ENCODE results near the gene TAMALIN.

The TAMALIN gene

DNA sequence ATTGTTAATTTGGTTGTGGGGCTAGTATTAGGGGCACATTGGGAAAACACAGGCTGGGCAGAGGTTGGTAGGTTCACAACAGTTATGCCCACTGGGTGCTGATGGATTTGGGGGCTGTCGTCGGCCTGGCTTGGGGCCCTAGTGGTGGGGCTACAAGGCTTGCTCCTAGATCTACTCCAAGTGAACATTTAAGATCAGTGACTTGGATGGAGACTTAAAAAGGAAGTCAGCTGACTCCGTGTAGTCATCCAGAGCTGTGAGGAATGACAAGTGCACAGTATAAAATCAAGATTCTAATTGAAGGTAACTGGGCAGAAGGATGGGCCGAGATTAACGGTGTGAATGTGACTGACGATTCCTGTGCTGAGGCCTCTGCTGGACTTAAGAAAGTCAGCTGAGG is 31.7 kb downstream of the TAMALIN start:
- Histone ChIP-seq H3K4me1 (ENCODE audit: control insufficient read depth in 1 of 2, insufficient read depth in 2 of 2, low read length in 2 of 2) (peaks cover 9 to 10% of the 10 kb centered on the region in 2 experiments), H3K9me3 (ENCODE audit: insufficient read depth, low read depth, low read length) (peaks cover 1% of the 10 kb centered on the region), H2AFZ (ENCODE audit: insufficient read depth, low read length, poor library complexity) (no peak overlapping the region), H3K9ac (ENCODE audit: low read length) (no peak overlapping the region), H4K8ac (ENCODE audit: low read depth, low read length) (no peak overlapping the region), H2AK5ac (ENCODE audit: low read length) (no peak overlapping the region), H3K18ac (ENCODE audit: low read length) (no peak overlapping the region), H3K79me1 (ENCODE audit: low read length) (peaks cover 11% of the 10 kb centered on the region), H2BK5ac (ENCODE audit: low read depth, low read length, poor library complexity) (no peak overlapping the region), H3K23ac (ENCODE audit: low read length) (no peak overlapping the region), H3K36me3 (ENCODE audit: control insufficient read depth in 1 of 2, insufficient read depth in 2 of 2, low read length in 2 of 2) (peaks cover 2 to 8% of the 10 kb centered on the region in 2 experiments), H4K91ac (ENCODE audit: low read depth, low read length) (no peak overlapping the region), H3K27me3 (ENCODE audit: insufficient read depth, low read length) (no peaks in the 10 kb centered on the region), H3K4me3 (ENCODE audit: low read depth, low read length) (no peak overlapping the region), H3K27ac (ENCODE audit: low read depth, low read length) (no peak overlapping the region), H3K4ac (ENCODE audit: low read depth, low read length) (no peak overlapping the region), H3K14ac (ENCODE audit: low read length) (no peak overlapping the region), H2BK12ac (ENCODE audit: low read length) (no peak overlapping the region), H2BK120ac (ENCODE audit: insufficient read depth, low read length, poor library complexity) (no peak overlapping the region), H3K79me2 (ENCODE audit: control insufficient read depth, insufficient read depth, low read length, poor library complexity) (peaks cover 2% of the 10 kb centered on the region), H3K4me2 (ENCODE audit: low read length) (no peak overlapping the region), H4K12ac (ENCODE audit: low read depth, low read length) (no peak overlapping the region)
- no peak for DNase-seq
- no CpG with 5 or more reads among the region's 6 CpGs for WGBS (ENCODE audit: extremely low coverage, insufficient coverage, insufficient read length)

- no peak overlapping the region for H3K4ac ChIP-seq (ENCODE audit: low read depth, low read length)
- H4K91ac ChIP-seq (ENCODE audit: low read depth, low read length), result no peak overlapping the region
- peaks cover 6 to 14% of the 10 kb centered on the region in 2 experiments for H3K36me3 ChIP-seq (ENCODE audit: control insufficient read depth in 1 of 2, insufficient read depth in 2 of 2, low read length in 2 of 2)
- no peak overlapping the region for H2BK5ac ChIP-seq (ENCODE audit: low read depth, low read length, poor library complexity)
- H2AK5ac ChIP-seq (ENCODE audit: low read length), result no peak overlapping the region
- H3K4me2 ChIP-seq (ENCODE audit: low read length), result no peak overlapping the region
- H3K14ac ChIP-seq (ENCODE audit: low read length), result no peak overlapping the region
- peaks cover 1% of the 10 kb centered on the region for H3K9me3 ChIP-seq (ENCODE audit: insufficient read depth, low read depth, low read length)
- peaks cover 12 to 14% of the 10 kb centered on the region in 2 experiments for H3K4me1 ChIP-seq (ENCODE audit: control insufficient read depth in 1 of 2, insufficient read depth in 2 of 2, low read length in 2 of 2)
- H3K79me1 ChIP-seq (ENCODE audit: low read length), result peaks cover 10% of the 10 kb centered on the region
- DNase-seq, result no peak
- H3K4me3 ChIP-seq (ENCODE audit: low read depth, low read length), result no peak overlapping the region
- H3K27me3 ChIP-seq (ENCODE audit: insufficient read depth, low read length), result no peaks in the 10 kb centered on the region
- H2BK120ac ChIP-seq (ENCODE audit: insufficient read depth, low read length, poor library complexity), result no peak overlapping the region
- WGBS (ENCODE audit: extremely low coverage, insufficient coverage, insufficient read length), result no CpG with 5 or more reads among the region's 3 CpGs
- H3K79me2 ChIP-seq (ENCODE audit: control insufficient read depth, insufficient read depth, low read length, poor library complexity), result peaks cover 2% of the 10 kb centered on the region
- H3K18ac ChIP-seq (ENCODE audit: low read length), result no peak overlapping the region
- no peak overlapping the region for H2AFZ ChIP-seq (ENCODE audit: insufficient read depth, low read length, poor library complexity)
- H4K8ac ChIP-seq (ENCODE audit: low read depth, low read length), result no peak overlapping the region
- H3K9ac ChIP-seq (ENCODE audit: low read length), result no peak overlapping the region
- no peak overlapping the region for H3K27ac ChIP-seq (ENCODE audit: low read depth, low read length)
- H2BK12ac ChIP-seq (ENCODE audit: low read length), result no peak overlapping the region
- no peak overlapping the region for H3K23ac ChIP-seq (ENCODE audit: low read length)
- H4K12ac ChIP-seq (ENCODE audit: low read depth, low read length), result no peak overlapping the region
Measured at GRCh38 chr12:52041035-52041434, 34.3 kb downstream of the TAMALIN start.

DNA sequence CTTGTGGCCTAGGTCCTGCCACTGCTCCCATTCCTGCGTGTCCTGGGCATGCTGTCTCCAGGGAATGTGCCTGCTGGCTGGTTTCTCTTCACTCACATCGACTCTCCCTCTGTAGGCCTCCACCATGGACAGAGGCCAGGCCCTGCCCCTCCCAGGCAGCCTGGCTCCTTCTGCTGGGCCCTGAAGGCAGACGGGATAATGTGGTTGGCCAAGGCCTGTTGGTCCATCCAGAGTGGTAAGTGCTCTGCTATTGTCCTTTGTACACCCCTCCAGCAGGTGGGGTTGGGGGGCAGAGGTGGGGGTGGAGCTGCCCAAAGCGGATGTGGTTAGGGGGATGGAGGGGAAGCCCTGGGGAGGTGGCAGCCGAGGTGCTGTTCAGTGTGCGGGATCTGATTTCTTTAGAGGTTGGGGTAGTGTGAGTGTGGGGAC is 35.0 kb downstream of the TAMALIN start:
- H3K9me3 ChIP-seq (ENCODE audit: insufficient read depth, low read depth, low read length), result no peaks in the 10 kb centered on the region
- H4K91ac ChIP-seq (ENCODE audit: low read depth, low read length), result no peak overlapping the region
- H2BK5ac ChIP-seq (ENCODE audit: low read depth, low read length, poor library complexity), result no peak overlapping the region
- H3K79me2 ChIP-seq (ENCODE audit: control insufficient read depth, insufficient read depth, low read length, poor library complexity), result peaks cover 2% of the 10 kb centered on the region
- DNase-seq, result no peak
- no peak overlapping the region for H2BK120ac ChIP-seq (ENCODE audit: insufficient read depth, low read length, poor library complexity)
- H3K79me1 ChIP-seq (ENCODE audit: low read length), result peaks cover 7% of the 10 kb centered on the region
- H3K14ac ChIP-seq (ENCODE audit: low read length), result no peak overlapping the region
- no peak overlapping the region for H3K9ac ChIP-seq (ENCODE audit: low read length)
- no peak overlapping the region for H4K8ac ChIP-seq (ENCODE audit: low read depth, low read length)
- H3K4ac ChIP-seq (ENCODE audit: low read depth, low read length), result no peak overlapping the region
- H3K18ac ChIP-seq (ENCODE audit: low read length), result no peak overlapping the region
- H2AFZ ChIP-seq (ENCODE audit: insufficient read depth, low read length, poor library complexity), result no peak overlapping the region
- H3K36me3 ChIP-seq (ENCODE audit: control insufficient read depth in 1 of 2, insufficient read depth in 2 of 2, low read length in 2 of 2), result peaks cover 6 to 14% of the 10 kb centered on the region in 2 experiments
- no peak overlapping the region for H2BK12ac ChIP-seq (ENCODE audit: low read length)
- no peaks in the 10 kb centered on the region for H3K27me3 ChIP-seq (ENCODE audit: insufficient read depth, low read length)
- H4K12ac ChIP-seq (ENCODE audit: low read depth, low read length), result no peak overlapping the region
- no peak overlapping the region for H3K4me2 ChIP-seq (ENCODE audit: low read length)
- WGBS (ENCODE audit: extremely low coverage, insufficient coverage, insufficient read length), result no CpG with 5 or more reads among the region's 6 CpGs
- H3K4me1 ChIP-seq (ENCODE audit: control insufficient read depth in 1 of 2, insufficient read depth in 2 of 2, low read length in 2 of 2), result peaks cover 9 to 11% of the 10 kb centered on the region in 2 experiments
- no peak overlapping the region for H3K4me3 ChIP-seq (ENCODE audit: low read depth, low read length)
- H2AK5ac ChIP-seq (ENCODE audit: low read length), result no peak overlapping the region
- H3K27ac ChIP-seq (ENCODE audit: low read depth, low read length), result no peak overlapping the region
- H3K23ac ChIP-seq (ENCODE audit: low read length), result no peak overlapping the region

DNA sequence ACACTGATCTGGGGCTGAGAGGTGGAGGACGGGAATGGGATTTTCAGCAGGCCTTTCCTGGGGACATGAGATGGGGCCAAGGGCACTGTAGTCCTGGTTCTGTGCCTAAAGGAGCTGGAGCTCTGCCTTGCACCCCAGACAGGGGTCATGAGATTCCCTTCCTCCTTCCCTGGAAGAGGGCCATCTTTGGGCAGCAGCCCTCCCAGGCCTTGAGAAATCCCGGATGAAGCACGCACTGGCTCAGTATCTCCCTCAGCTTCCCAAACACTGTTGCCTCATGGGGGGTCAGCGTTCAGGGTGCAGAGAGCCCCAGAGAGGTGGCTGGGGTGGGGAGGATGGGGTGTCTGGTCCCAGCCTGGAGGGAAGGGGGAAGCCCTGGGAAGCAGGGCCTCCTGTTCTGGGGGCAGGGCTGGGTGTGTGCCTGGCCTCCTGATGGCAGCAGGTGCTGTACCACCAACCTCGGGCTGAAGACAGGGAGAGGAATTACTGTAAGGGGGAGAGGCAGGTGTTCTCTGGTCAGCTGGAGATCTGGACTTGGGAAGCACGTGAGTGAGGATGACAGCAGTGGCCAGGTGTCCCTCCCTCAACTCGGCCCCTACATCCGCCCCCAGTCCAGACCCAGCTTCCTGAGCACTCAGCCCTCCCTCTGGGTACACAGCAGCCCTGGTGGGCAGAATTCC is 36.1 kb downstream of the TAMALIN start:
- H2AK5ac ChIP-seq (ENCODE audit: low read length), result no peak overlapping the region
- H3K27me3 ChIP-seq (ENCODE audit: insufficient read depth, low read length), result no peaks in the 10 kb centered on the region
- no peak overlapping the region for H4K91ac ChIP-seq (ENCODE audit: low read depth, low read length)
- H2BK12ac ChIP-seq (ENCODE audit: low read length), result no peak overlapping the region
- no peak overlapping the region for H3K23ac ChIP-seq (ENCODE audit: low read length)
- peaks cover 2% of the 10 kb centered on the region for H3K9me3 ChIP-seq (ENCODE audit: insufficient read depth, low read depth, low read length)
- no peak overlapping the region for H3K4me3 ChIP-seq (ENCODE audit: low read depth, low read length)
- no peak for DNase-seq
- H3K79me2 ChIP-seq (ENCODE audit: control insufficient read depth, insufficient read depth, low read length, poor library complexity), result no peaks in the 10 kb centered on the region
- no peaks in the 10 kb centered on the region for H3K79me1 ChIP-seq (ENCODE audit: low read length)
- no peak overlapping the region for H3K27ac ChIP-seq (ENCODE audit: low read depth, low read length)
- H3K14ac ChIP-seq (ENCODE audit: low read length), result no peak overlapping the region
- no peak overlapping the region for H2BK5ac ChIP-seq (ENCODE audit: low read depth, low read length, poor library complexity)
- H3K4me2 ChIP-seq (ENCODE audit: low read length), result no peak overlapping the region
- no peak overlapping the region for H3K4ac ChIP-seq (ENCODE audit: low read depth, low read length)
- no peak overlapping the region for H3K9ac ChIP-seq (ENCODE audit: low read length)
- H3K36me3 ChIP-seq (ENCODE audit: control insufficient read depth in 1 of 2, insufficient read depth in 2 of 2, low read length in 2 of 2), result peaks cover 6 to 14% of the 10 kb centered on the region in 2 experiments
- H4K8ac ChIP-seq (ENCODE audit: low read depth, low read length), result no peak overlapping the region
- no peak overlapping the region for H2AFZ ChIP-seq (ENCODE audit: insufficient read depth, low read length, poor library complexity)
- no peak overlapping the region for H4K12ac ChIP-seq (ENCODE audit: low read depth, low read length)
- no CpG with 5 or more reads among the region's 8 CpGs for WGBS (ENCODE audit: extremely low coverage, insufficient coverage, insufficient read length)
- no peak overlapping the region for H2BK120ac ChIP-seq (ENCODE audit: insufficient read depth, low read length, poor library complexity)
- no peak overlapping the region for H3K18ac ChIP-seq (ENCODE audit: low read length)
- peaks cover 7% of the 10 kb centered on the region in 2 experiments for H3K4me1 ChIP-seq (ENCODE audit: control insufficient read depth in 1 of 2, insufficient read depth in 2 of 2, low read length in 2 of 2)
